ENCODE measurements around the gene SHMT1. TPM values are rescaled to one million over a fixed set of nuclear protein-coding genes. Genes with fewer than 3 reads are reported as not detected.

Gene SHMT1
- 48.1 and 49.9 TPM in 2 replicates for total RNA-seq (2014; rRNA removed; shearing (Covaris generic))

DNA sequence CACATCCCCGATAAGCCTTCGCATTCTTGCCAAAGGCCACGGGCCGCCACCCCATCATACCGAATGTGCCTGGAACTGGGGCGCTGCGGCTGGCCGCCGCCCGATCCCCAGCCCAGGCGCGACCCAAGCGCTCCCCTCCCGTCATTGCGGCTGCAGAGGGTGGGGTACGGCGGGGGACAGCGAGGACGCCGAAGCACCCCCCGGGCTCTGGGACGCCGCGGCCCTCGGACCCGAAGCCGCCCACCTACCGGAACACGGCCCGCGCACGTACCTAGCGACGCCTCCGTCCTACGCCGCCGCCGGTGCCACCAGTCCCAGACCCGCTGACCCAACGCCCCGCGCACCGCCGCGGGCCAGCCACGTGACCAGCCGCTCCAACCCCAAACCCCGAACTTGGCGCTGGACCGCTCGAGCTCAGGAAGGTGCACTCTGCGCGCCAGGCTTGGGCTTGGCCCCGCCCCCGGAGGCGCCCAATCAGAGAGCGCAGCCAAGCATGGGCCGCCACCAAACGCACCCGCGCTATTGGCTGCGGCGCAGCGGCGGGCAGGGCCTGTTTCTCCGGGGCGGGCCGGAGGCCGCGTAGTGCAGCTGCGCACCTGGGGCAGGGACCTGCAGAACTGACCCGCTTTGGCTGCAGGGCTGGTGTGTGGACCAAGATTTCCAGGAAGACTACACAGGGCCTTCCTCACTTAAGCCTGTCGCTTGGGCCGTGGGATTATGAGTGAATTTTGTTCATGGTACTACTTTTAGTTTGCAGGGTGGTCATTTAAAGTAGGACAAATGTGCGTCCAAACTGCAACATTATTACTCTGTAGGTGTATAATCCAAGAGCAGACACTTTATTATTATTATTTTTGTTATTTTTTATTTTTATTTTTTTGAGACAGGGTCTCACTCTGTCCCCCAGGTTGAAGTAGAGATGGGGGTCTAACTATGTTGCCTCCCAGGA, at the start of gene SHMT1:
Gene SHMT1 (minus strand): TSS at position 450 of the 949 bp plus-strand sequence. CDS start 7,569 bp downstream, outside the sequence.

GRCh38 chr17:18377437-18378204, 14.3 kb upstream of the SHMT1 start, which contains the start of gene EVPLL:
Gene EVPLL, plus strand, starts transcription at chr17:18377778. Its CDS starts 3,160 bp downstream, at chr17:18380938.

DNA sequence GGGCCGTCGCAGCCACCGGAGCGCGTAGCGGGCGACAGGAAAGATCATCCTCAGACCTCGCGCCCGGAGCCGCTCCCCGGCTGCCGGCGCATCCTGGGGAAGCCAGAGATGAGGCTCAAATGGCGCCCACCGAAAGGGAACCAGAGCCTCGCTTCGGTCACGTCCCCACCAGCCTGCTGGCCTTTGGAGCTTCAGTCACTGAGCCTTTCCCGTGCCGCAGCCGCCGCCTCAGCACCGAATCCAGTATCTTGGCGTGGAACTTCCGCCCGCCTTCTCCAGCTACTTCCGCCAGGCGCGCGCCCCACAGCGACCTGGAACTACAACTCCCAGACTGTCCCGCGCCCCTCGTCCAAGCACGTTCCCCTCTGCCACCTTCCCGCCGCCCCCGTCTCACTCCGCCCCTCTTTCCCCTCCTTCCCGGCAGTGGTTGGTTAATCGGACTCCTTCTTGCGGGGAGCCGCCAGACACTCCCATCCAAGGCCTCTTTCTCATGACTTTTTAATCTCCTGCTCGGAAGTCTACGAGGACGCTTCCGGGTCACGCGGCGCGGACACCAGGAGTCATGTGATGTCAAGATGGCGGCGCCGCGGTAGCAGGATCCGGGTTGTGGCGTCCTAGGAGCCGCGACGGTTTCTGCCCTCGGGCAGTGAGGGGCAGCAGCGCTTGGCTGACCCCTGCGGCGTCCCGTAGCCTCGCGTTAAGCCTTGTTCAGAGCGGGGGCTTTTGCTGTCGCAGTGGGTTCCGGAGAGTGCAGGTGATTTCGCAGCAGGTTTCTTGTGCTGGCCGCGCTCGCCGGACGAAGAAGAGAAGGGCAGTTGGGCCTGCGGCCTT, 48.4 kb downstream of the SHMT1 start, which contains the start of the genes SMCR8 and TOP3A:
Gene SMCR8 (plus strand): TSS at position 563 of the 831 bp plus-strand sequence. CDS start 497 bp downstream, outside the sequence.
Gene TOP3A (minus strand): TSS at position 264 of the 831 bp plus-strand sequence. CDS start 216 bp downstream, at position 48.

Small RNAs within 50 kb of the gene (small RNA-seq; reads per million reads assigned to genes)
- not detected for gene AL353997.5

Other genes starting within 250 kb of the SHMT1 start
- 61.4 TPM in 2 replicates for gene ALKBH5, start 179.7 kb downstream of the SHMT1 start, total RNA-seq (2014; rRNA removed; shearing (Covaris generic))
- 23.5 and 26.6 TPM in 2 replicates for gene LLGL1, start 137.9 kb downstream of the SHMT1 start, total RNA-seq (2014; rRNA removed; shearing (Covaris generic))
- gene FLII, start 104.8 kb downstream of the SHMT1 start, total RNA-seq (2014; rRNA removed; shearing (Covaris generic)) = 212 and 214 TPM in 2 replicates
- gene MIEF2, start 102.9 kb downstream of the SHMT1 start, total RNA-seq (2014; rRNA removed; shearing (Covaris generic)) = 8.5 and 20.4 TPM in 2 replicates
- 63.3 and 65.4 TPM in 2 replicates for gene TOP3A, start 48.6 kb downstream of the SHMT1 start, total RNA-seq (2014; rRNA removed; shearing (Covaris generic))
- gene SMCR8, start 48.3 kb downstream of the SHMT1 start, total RNA-seq (2014; rRNA removed; shearing (Covaris generic)) = 11.1 and 11.2 TPM in 2 replicates
- gene EVPLL, start 14.2 kb upstream of the SHMT1 start, total RNA-seq (2014; rRNA removed; shearing (Covaris generic)) = 0.23 TPM in 1 of 2 replicates, not detected in the other
- gene LGALS9C, start 113.2 kb upstream of the SHMT1 start, total RNA-seq (2014; rRNA removed; shearing (Covaris generic)) = not detected in 2 replicates

Measured in A375 (cell line).